OCI-LY1 (cell line): ENCODE results near the gene P2RY12.

ENCODE experiments used
- CTCF ChIP-seq: fragments of 200-600 bp; sonication (generic), shearing (Covaris generic); IDR thresholded peaks from 2 replicates; pipeline ENCODE4 v1.5.1; 2017; ENCODE audit warnings: mild to moderate bottlenecking, antibody characterized with exemption, low read length, moderate library complexity, mixed read lengths
- EZH2 ChIP-seq: fragments of 200-600 bp; sonication (generic), shearing (Covaris generic); IDR thresholded peaks from 2 replicates; pipeline ENCODE4 v1.8.0; 2017; ENCODE audit warnings: borderline replicate concordance, mixed run types, mild to moderate bottlenecking, antibody characterized with exemption, low read length, moderate library complexity, mixed read lengths

- TF ChIP-seq CTCF (no peak), EZH2 (no peak)
Observed at GRCh38 chr3:151315846-151316245, 68.7 kb downstream of the P2RY12 start.
